Activated CD4-positive, alpha-beta T cell treated with anti-CD3 and anti-CD28 coated beads, Interleukin-2, Interleukin-6, amounts not matched to agents 100 ng/mL and 50 ng/mL, durations not matched to agents 16 hours and 8 hours (primary cell): Measurements from ENCODE around the gene LYRM9.
"Not testable (repeated sequence)": the region's sequence is repeated elsewhere in the genome, so short reads cannot be mapped to it uniquely, and the experiment has no call there.

Experiments
- DNase-seq: peaks from one replicate; pipeline ENCODE4 v3.0.0-alpha.2; 2020

LYRM9 gene

GRCh38 chr17:27892866-27893769, at the start of gene LYRM9:
Gene LYRM9 (minus strand): TSS chr17:27893365. CDS start chr17:27882694, 10,671 bp downstream.
- peak; percentile 95 for DNase-seq

GRCh38 chr17:27940503-27941428, 47.6 kb upstream of the LYRM9 start:
- no peak for DNase-seq

GRCh38 chr17:27939474-27940465, 46.6 kb upstream of the LYRM9 start:
- no peak for DNase-seq

- DNase-seq, result no peak
These were observed 45.7 kb upstream of the LYRM9 start for GRCh38 chr17:27938864-27939263.

GRCh38 chr17:27938241-27938640, 45.1 kb upstream of the LYRM9 start:
- no peak for DNase-seq

GRCh38 chr17:27937025-27937546, 43.9 kb upstream of the LYRM9 start:
- no peak for DNase-seq

GRCh38 chr17:27930000-27930399, 36.8 kb upstream of the LYRM9 start:
- no peak for DNase-seq

GRCh38 chr17:27928587-27928986, 35.4 kb upstream of the LYRM9 start:
- no peak for DNase-seq

- DNase-seq, result no peak
These were observed 34.6 kb upstream of the LYRM9 start for GRCh38 chr17:27927781-27928180.

GRCh38 chr17:27921599-27921998, 28.4 kb upstream of the LYRM9 start:
- DNase-seq, result no peak

- no peak for DNase-seq
These were observed 27.9 kb upstream of the LYRM9 start for GRCh38 chr17:27921077-27921476.

GRCh38 chr17:27920569-27920968, 27.4 kb upstream of the LYRM9 start:
- DNase-seq, result no peak

GRCh38 chr17:27919079-27919478, 25.9 kb upstream of the LYRM9 start:
- no peak for DNase-seq

- no peak for DNase-seq
These were observed 25.3 kb upstream of the LYRM9 start for GRCh38 chr17:27918498-27918897.

GRCh38 chr17:27917000-27917399, 23.8 kb upstream of the LYRM9 start:
- no peak for DNase-seq

- no peak for DNase-seq
These were observed 22.5 kb upstream of the LYRM9 start for GRCh38 chr17:27915709-27916108.

GRCh38 chr17:27914382-27914781, 21.2 kb upstream of the LYRM9 start:
- DNase-seq, result no peak

- no peak for DNase-seq
These were observed 19.8 kb upstream of the LYRM9 start for GRCh38 chr17:27912964-27913363.

- DNase-seq, result not testable (repeated sequence)
These were observed 19.1 kb upstream of the LYRM9 start for GRCh38 chr17:27912299-27912698.

- DNase-seq, result no peak
These were observed 14.9 kb upstream of the LYRM9 start for GRCh38 chr17:27907976-27908558.

GRCh38 chr17:27906623-27907022, 13.5 kb upstream of the LYRM9 start:
- no peak for DNase-seq

GRCh38 chr17:27906226-27906580, 13.0 kb upstream of the LYRM9 start:
- no peak for DNase-seq
